Measurements from ENCODE around the gene DENND4A.

DNA sequence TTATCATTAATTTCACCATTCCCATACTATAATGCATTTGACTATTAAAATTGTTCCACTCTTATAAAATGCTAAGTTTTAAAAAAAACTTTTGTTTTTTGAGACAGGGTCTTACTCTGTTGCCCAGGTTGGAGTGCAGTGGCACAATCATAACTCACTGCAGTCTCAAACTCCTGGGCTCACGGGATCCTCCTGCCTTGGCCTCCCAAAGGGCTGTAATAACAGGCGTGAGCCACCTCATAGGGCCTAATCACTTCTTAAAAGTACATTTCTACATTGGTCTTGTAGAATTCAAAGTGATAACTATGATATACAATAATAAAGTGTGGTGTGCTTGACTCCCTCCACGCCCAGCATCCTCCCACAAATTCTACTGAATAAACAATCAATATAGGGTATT, 3.0 kb downstream of the DENND4A start:
- TF ChIP-seq, protein P1, sequence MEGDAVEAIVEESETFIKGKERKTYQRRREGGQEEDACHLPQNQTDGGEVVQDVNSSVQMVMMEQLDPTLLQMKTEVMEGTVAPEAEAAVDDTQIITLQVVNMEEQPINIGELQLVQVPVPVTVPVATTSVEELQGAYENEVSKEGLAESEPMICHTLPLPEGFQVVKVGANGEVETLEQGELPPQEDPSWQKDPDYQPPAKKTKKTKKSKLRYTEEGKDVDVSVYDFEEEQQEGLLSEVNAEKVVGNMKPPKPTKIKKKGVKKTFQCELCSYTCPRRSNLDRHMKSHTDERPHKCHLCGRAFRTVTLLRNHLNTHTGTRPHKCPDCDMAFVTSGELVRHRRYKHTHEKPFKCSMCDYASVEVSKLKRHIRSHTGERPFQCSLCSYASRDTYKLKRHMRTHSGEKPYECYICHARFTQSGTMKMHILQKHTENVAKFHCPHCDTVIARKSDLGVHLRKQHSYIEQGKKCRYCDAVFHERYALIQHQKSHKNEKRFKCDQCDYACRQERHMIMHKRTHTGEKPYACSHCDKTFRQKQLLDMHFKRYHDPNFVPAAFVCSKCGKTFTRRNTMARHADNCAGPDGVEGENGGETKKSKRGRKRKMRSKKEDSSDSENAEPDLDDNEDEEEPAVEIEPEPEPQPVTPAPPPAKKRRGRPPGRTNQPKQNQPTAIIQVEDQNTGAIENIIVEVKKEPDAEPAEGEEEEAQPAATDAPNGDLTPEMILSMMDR (IDR thresholded peaks at IDR 0.05): no peak
- no peak for TF ChIP-seq POLR2A (IDR thresholded peaks at IDR 0.05)
